ENCODE data around the gene CA10. TPM values are rescaled to one million over a fixed set of nuclear protein-coding genes. Genes with fewer than 3 reads are reported as not detected.

Gene CA10
- polyA plus RNA-seq, 1 donor (not counting 4 experiments of a cell fraction or from before 2014, with no cell fraction given) = 2.9 TPM

DNA sequence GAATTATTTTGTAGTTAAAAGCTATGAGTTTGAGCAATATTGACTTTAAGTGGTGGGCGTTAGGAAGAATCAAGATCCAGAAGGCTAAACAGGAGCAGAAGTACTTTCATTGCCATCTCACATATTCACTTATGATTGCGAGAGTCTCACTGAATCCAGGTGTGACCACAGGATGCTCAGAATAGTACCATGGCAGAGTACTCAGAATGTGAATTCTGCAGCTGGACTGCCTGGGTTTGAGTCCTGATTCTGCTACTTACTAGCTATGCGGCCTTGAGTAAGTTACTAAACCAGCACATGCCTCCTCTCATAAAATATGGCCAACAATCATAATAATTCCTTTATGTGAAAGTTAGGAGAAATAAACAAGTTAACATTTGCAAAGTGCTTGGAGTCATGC lies 109.5 kb downstream of the CA10 start:
- Histone ChIP-seq H3K36me3 (ENCODE audit: control insufficient read depth in 2 of 2, extremely low read depth in 1 of 2, insufficient read depth in 2 of 2, low read length in 2 of 2) (no peaks in the 10 kb centered on the region), H3K9me3 (ENCODE audit: control insufficient read depth, low read depth, low read length) (no peaks in the 10 kb centered on the region), H3K79me2 (ENCODE audit: control insufficient read depth, insufficient read depth, low read length) (no peaks in the 10 kb centered on the region), H3K27ac (ENCODE audit: control insufficient read depth, insufficient read depth, low read length) (no peak overlapping the region), H2AFZ (ENCODE audit: control insufficient read depth, low read length) (no peak overlapping the region), H4K20me1 (ENCODE audit: control insufficient read depth, extremely low read depth, insufficient read depth, low read length) (no peaks in the 10 kb centered on the region), H3K27me3 (ENCODE audit: control insufficient read depth, extremely low read depth, insufficient read depth, low read length) (no peaks in the 10 kb centered on the region), H3K9ac (ENCODE audit: control insufficient read depth, extremely low read depth, insufficient read depth, low read length) (no peak overlapping the region), H3K4me3 (ENCODE audit: control insufficient read depth in 2 of 3, extremely low read depth in 1 of 3, insufficient read depth in 2 of 3, low read depth in 1 of 3, low read length in 3 of 3) (no peak overlapping the region), H3K9me1 (ENCODE audit: control insufficient read depth, extremely low read depth, insufficient read depth, low read length) (no peaks in the 10 kb centered on the region), H3K4me2 (ENCODE audit: control insufficient read depth, extremely low read depth, insufficient read depth, low read depth, low read length) (no peak overlapping the region), H3K4me1 (ENCODE audit: control insufficient read depth, extremely low read depth, insufficient read depth, low read length) (no peaks in the 10 kb centered on the region)
- TF ChIP-seq EZH2 (IDR thresholded peaks at IDR 0.05; ENCODE audit: low read length) = no peak
- TF ChIP-seq CTCF (optimal IDR thresholded peaks at IDR 0.05 in 1 of 3, IDR thresholded peaks at IDR 0.05 in 1 of 3, conservative IDR thresholded peaks at IDR 0.05 in 1 of 3; ENCODE audit: extremely low read depth in 1 of 3, insufficient read depth in 2 of 3, low read length in 3 of 3) = no peak
- DNase-seq (ENCODE audit: low read depth, low spot score) (no peak), FAIRE-seq (no peak)
- dilution Hi-C loops (cut with MboI; ENCODE audit: extremely low pct_ligation_motif_present, low sequenced_read_pairs) = no loop called here

GRCh38 chr17:52048137-52048898 lies 110.2 kb downstream of the CA10 start:
- no peak for FAIRE-seq
- Histone ChIP-seq H2AFZ (ENCODE audit: control insufficient read depth, low read length) (no peak overlapping the region), H3K4me3 (ENCODE audit: control insufficient read depth in 2 of 3, extremely low read depth in 1 of 3, insufficient read depth in 2 of 3, low read depth in 1 of 3, low read length in 3 of 3) (no peak overlapping the region), H3K4me2 (ENCODE audit: control insufficient read depth, extremely low read depth, insufficient read depth, low read depth, low read length) (no peak overlapping the region), H3K36me3 (ENCODE audit: control insufficient read depth in 2 of 2, extremely low read depth in 1 of 2, insufficient read depth in 2 of 2, low read length in 2 of 2) (no peaks in the 10 kb centered on the region), H3K79me2 (ENCODE audit: control insufficient read depth, insufficient read depth, low read length) (no peaks in the 10 kb centered on the region), H3K9me1 (ENCODE audit: control insufficient read depth, extremely low read depth, insufficient read depth, low read length) (no peaks in the 10 kb centered on the region), H3K9ac (ENCODE audit: control insufficient read depth, extremely low read depth, insufficient read depth, low read length) (no peak overlapping the region), H3K27ac (ENCODE audit: control insufficient read depth, insufficient read depth, low read length) (no peak overlapping the region), H3K27me3 (ENCODE audit: control insufficient read depth, extremely low read depth, insufficient read depth, low read length) (no peaks in the 10 kb centered on the region), H3K4me1 (ENCODE audit: control insufficient read depth, extremely low read depth, insufficient read depth, low read length) (no peaks in the 10 kb centered on the region), H3K9me3 (ENCODE audit: control insufficient read depth, low read depth, low read length) (no peaks in the 10 kb centered on the region), H4K20me1 (ENCODE audit: control insufficient read depth, extremely low read depth, insufficient read depth, low read length) (no peaks in the 10 kb centered on the region)
- DNase-seq (ENCODE audit: low read depth, low spot score) = no peak
- dilution Hi-C loops (cut with MboI; ENCODE audit: extremely low pct_ligation_motif_present, low sequenced_read_pairs) = no loop called here
- no peak for TF ChIP-seq EZH2 (IDR thresholded peaks at IDR 0.05; ENCODE audit: low read length)
- TF ChIP-seq CTCF (optimal IDR thresholded peaks at IDR 0.05 in 1 of 3, IDR thresholded peaks at IDR 0.05 in 1 of 3, conservative IDR thresholded peaks at IDR 0.05 in 1 of 3; ENCODE audit: extremely low read depth in 1 of 3, insufficient read depth in 2 of 3, low read length in 3 of 3) = no peak

Measured in keratinocyte (primary cell).